H9 (cell line): ENCODE data around the gene CDK16. TPM values are rescaled to one million over a fixed set of nuclear protein-coding genes. Genes with fewer than 3 reads are reported as not detected.

Source experiments
- DNase-seq: peaks from one replicate; pipeline ENCODE4 v3.0.0-alpha.2; 2017
- H2AFZ ChIP-seq: one replicate; pipeline ENCODE4 v1.6.1; 2013; ENCODE audit warnings: mild to moderate bottlenecking, low read length, control low read depth, moderate library complexity
- H2AK5ac ChIP-seq: 2 replicates; pipeline ENCODE4 v1.6.1; 2013; ENCODE audit warnings: low read length, control low read depth, mixed read lengths; ENCODE audit not compliant: insufficient read length
- H2BK120ac ChIP-seq: one replicate; pipeline ENCODE4 v1.6.1; 2013; ENCODE audit warnings: low read depth, mild to moderate bottlenecking, low read length, control low read depth, inconsistent platforms; ENCODE audit not compliant: poor library complexity, severe bottlenecking
- H2BK12ac ChIP-seq: 2 replicates; pipeline ENCODE4 v1.6.1; 2013; ENCODE audit warnings: low read length, control low read depth, mixed read lengths, low read depth; ENCODE audit not compliant: insufficient read length
- H2BK15ac ChIP-seq: 2 replicates; pipeline ENCODE4 v1.6.1; 2013; ENCODE audit warnings: low read depth, low read length, control low read depth
- H2BK20ac ChIP-seq: one replicate; pipeline ENCODE4 v1.6.1; 2013; ENCODE audit warnings: low read depth, mild to moderate bottlenecking, low read length, control low read depth, inconsistent platforms; ENCODE audit not compliant: poor library complexity, severe bottlenecking
- H2BK5ac ChIP-seq: 2 replicates; pipeline ENCODE4 v1.6.1; 2013; ENCODE audit warnings: low read length, control low read depth, mixed read lengths; ENCODE audit not compliant: insufficient read length
- H3K14ac ChIP-seq: 2 replicates; pipeline ENCODE4 v1.6.1; 2013; ENCODE audit warnings: low read length, control low read depth; ENCODE audit not compliant: insufficient read depth
- H3K18ac ChIP-seq: 2 replicates; pipeline ENCODE4 v1.6.1; 2013; ENCODE audit warnings: low read depth, mild to moderate bottlenecking, mixed read lengths, low read length, control low read depth; ENCODE audit not compliant: insufficient read length
- H3K23ac ChIP-seq: 2 replicates; pipeline ENCODE4 v1.6.1; 2013; ENCODE audit warnings: low read length, control low read depth, mixed read lengths, low read depth; ENCODE audit not compliant: insufficient read length
- H3K23me2 ChIP-seq: 2 replicates; pipeline ENCODE4 v1.6.1; 2013; ENCODE audit warnings: low read depth, mild to moderate bottlenecking, mixed read lengths, low read length, control low read depth; ENCODE audit not compliant: insufficient read length, poor library complexity, severe bottlenecking
- H3K27ac ChIP-seq: 2 replicates; pipeline ENCODE4 v1.5.1; 2013; ENCODE audit warnings: low read length, control low read depth, mixed read lengths, low read depth; ENCODE audit not compliant: insufficient read length
- H3K27me3 ChIP-seq: 2 replicates; pipeline ENCODE4 v1.6.1; 2013; ENCODE audit warnings: low read length, control low read depth, inconsistent platforms; ENCODE audit not compliant: insufficient read depth
- H3K4ac ChIP-seq: 2 replicates; pipeline ENCODE4 v1.6.1; 2013; ENCODE audit warnings: low read depth, mild to moderate bottlenecking, control low read depth, inconsistent platforms, low read length, moderate library complexity
- H3K4me1 ChIP-seq: 2 replicates; pipeline ENCODE4 v1.6.1; 2013; ENCODE audit warnings: low read length, control low read depth, inconsistent platforms; ENCODE audit not compliant: insufficient read depth
- H3K4me2 ChIP-seq: 2 replicates; pipeline ENCODE4 v1.6.1; 2013; ENCODE audit warnings: low read length, control low read depth, mixed read lengths; ENCODE audit not compliant: insufficient read length, insufficient read depth
- H3K56ac ChIP-seq: 2 replicates; pipeline ENCODE4 v1.6.1; 2013; ENCODE audit warnings: low read depth, mild to moderate bottlenecking, mixed read lengths, low read length, control low read depth; ENCODE audit not compliant: insufficient read length
- H3K79me1 ChIP-seq: 2 replicates; pipeline ENCODE4 v1.6.1; 2013; ENCODE audit warnings: low read depth, mild to moderate bottlenecking, moderate library complexity, low read length, control low read depth, inconsistent platforms; ENCODE audit not compliant: insufficient read depth, poor library complexity, severe bottlenecking
- H3K79me2 ChIP-seq: 2 replicates; pipeline ENCODE4 v1.6.1; 2013; ENCODE audit warnings: low read length, control low read depth, inconsistent platforms; ENCODE audit not compliant: insufficient read depth
- H3K9ac ChIP-seq: 2 replicates; pipeline ENCODE4 v1.6.1; 2013; ENCODE audit warnings: low read length, control low read depth, mixed read lengths; ENCODE audit not compliant: insufficient read length; ENCODE audit errors: extremely low read depth
- H3K9me3 ChIP-seq: one replicate; pipeline ENCODE4 v1.6.1; 2013; ENCODE audit warnings: low read depth, low read length, inconsistent platforms; ENCODE audit not compliant: control insufficient read depth
- H3T11ph ChIP-seq: one replicate; pipeline ENCODE4 v1.6.1; 2013; ENCODE audit warnings: mild to moderate bottlenecking, low read length, control low read depth, inconsistent platforms
- H4K20me1 ChIP-seq: one replicate; pipeline ENCODE4 v1.6.1; 2013; ENCODE audit not compliant: control insufficient read depth, insufficient read length, insufficient read depth
- H4K5ac ChIP-seq: 2 replicates; pipeline ENCODE4 v1.6.1; 2013; ENCODE audit warnings: low read depth, mild to moderate bottlenecking, mixed read lengths, low read length, control low read depth; ENCODE audit not compliant: insufficient read length
- H4K8ac ChIP-seq: replicated peaks from 2 replicates; pipeline ENCODE4 v1.6.1; 2013; ENCODE audit warnings: low read length, control low read depth, mixed read lengths, low read depth; ENCODE audit not compliant: insufficient read length
- H4K91ac ChIP-seq: 2 replicates; pipeline ENCODE4 v1.6.1; 2013; ENCODE audit warnings: low read depth, mild to moderate bottlenecking, moderate library complexity, mixed read lengths, low read length, control low read depth; ENCODE audit not compliant: insufficient read length
- H3K27ac Mint-ChIP-seq, 3 experiments: 2 replicates in 2 of 3; 3 replicates in 1 of 3; pipeline ENCODE4 v1.8.0; 2020 to 2021; ENCODE audit warnings: mixed read lengths in 3 of 3, mild to moderate bottlenecking in 1 of 3, moderate library complexity in 1 of 3
- H3K27me3 Mint-ChIP-seq: 2 replicates; pipeline ENCODE4 v1.8.0; 2021; ENCODE audit warnings: low read depth, mild to moderate bottlenecking, moderate library complexity, mixed read lengths
- H3K36me3 Mint-ChIP-seq, 3 experiments: 2 replicates in 2 of 3; 3 replicates in 1 of 3; pipeline ENCODE4 v1.8.0; 2020 to 2021; ENCODE audit warnings: low read depth in 3 of 3, mixed read lengths in 3 of 3; ENCODE audit not compliant: insufficient read depth in 1 of 3
- H3K4me1 Mint-ChIP-seq, 2 experiments: 2 replicates each; pipeline ENCODE4 v1.8.0; 2020; ENCODE audit warnings: mixed read lengths in 2 of 2
- H3K4me3 Mint-ChIP-seq, 2 experiments: 2 replicates in 1 of 2; 3 replicates in 1 of 2; pipeline ENCODE4 v1.8.0; 2020 to 2021; ENCODE audit warnings: mild to moderate bottlenecking in 2 of 2, mixed read lengths in 2 of 2, moderate library complexity in 1 of 2
- H3K9me3 Mint-ChIP-seq, 2 experiments: 2 replicates in 1 of 2; 3 replicates in 1 of 2; pipeline ENCODE4 v1.8.0; 2020; ENCODE audit warnings: mild to moderate bottlenecking in 2 of 2, mixed read lengths in 2 of 2, moderate library complexity in 1 of 2
- WGBS: extraction: QIAGEN DNeasy Blood & Tissue Kit; methylation state at CpG from one replicate; pipeline ENCODE4 v1.1.7; 2013; ENCODE audit warnings: missing lambda C conversion rate, low lambda C conversion rate, mixed read lengths; ENCODE audit not compliant: insufficient read length; ENCODE audit errors: extremely low coverage; 5-methylcytosine and 5-hydroxymethylcytosine counted together
- total RNA-seq: library from RNA; stranded (reverse); gene quantifications from 2 replicates; pipeline ENCODE4 v1.2.1, GENCODE V29; 2021
- TF ChIP-seq, protein P1 (sequence below): fragments of 200-600 bp; sonication (generic); conservative IDR thresholded peaks from 3 replicates; pipeline ENCODE4 v1.8.0; 2021; ENCODE audit warnings: antibody characterized with exemption, mild to moderate bottlenecking

CDK16 gene
- total RNA-seq, 1 experiment from 2014 or later, result 226 TPM

DNA sequence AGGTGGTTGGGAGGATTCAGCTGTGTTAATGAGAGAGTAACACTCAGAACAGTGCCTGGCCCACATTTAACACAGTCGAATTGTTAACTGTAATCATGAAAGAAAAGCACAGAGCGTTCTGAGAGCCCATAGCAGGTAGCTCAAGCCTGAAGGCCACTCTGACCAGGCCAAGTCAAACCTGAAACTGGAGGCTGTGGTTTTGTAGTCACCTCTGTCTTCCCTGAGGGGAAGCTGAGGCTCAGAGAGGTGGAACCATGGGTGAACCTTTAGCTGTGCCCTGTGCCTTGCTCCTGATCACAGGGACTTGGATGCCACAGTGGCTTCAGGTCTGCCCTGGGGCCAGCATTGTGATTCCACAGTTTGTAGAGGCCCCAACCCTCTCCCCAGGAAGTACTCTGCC is 41.4 kb upstream of the CDK16 start:
- TF ChIP-seq, protein P1, sequence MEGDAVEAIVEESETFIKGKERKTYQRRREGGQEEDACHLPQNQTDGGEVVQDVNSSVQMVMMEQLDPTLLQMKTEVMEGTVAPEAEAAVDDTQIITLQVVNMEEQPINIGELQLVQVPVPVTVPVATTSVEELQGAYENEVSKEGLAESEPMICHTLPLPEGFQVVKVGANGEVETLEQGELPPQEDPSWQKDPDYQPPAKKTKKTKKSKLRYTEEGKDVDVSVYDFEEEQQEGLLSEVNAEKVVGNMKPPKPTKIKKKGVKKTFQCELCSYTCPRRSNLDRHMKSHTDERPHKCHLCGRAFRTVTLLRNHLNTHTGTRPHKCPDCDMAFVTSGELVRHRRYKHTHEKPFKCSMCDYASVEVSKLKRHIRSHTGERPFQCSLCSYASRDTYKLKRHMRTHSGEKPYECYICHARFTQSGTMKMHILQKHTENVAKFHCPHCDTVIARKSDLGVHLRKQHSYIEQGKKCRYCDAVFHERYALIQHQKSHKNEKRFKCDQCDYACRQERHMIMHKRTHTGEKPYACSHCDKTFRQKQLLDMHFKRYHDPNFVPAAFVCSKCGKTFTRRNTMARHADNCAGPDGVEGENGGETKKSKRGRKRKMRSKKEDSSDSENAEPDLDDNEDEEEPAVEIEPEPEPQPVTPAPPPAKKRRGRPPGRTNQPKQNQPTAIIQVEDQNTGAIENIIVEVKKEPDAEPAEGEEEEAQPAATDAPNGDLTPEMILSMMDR, result no peak
- no peak overlapping the region for H2AK5ac ChIP-seq
- H2BK5ac ChIP-seq, result no peak overlapping the region
- H3K27me3 ChIP-seq, result no peaks in the 10 kb centered on the region; the same call in 1 of the 2 replicates
- H3K36me3 Mint-ChIP-seq, result peaks cover 50 to 83% (median 81%) of the 10 kb centered on the region in 3 experiments
- no peak overlapping the region for H3K23ac ChIP-seq
- H3K9me3 ChIP-seq, result no peaks in the 10 kb centered on the region
- H3K79me1 ChIP-seq, result no peaks in the 10 kb centered on the region
- no peak overlapping the region for H2AFZ ChIP-seq
- no CpG with 5 or more reads among the region's 2 CpGs for WGBS
- H3K9ac ChIP-seq, result no peak overlapping the region
- no peaks in the 10 kb centered on the region for H3K4me1 Mint-ChIP-seq
- H2BK20ac ChIP-seq, result no peak overlapping the region
- no peak overlapping the region for H3K27ac ChIP-seq
- no peak overlapping the region for H4K8ac ChIP-seq
- no peaks in the 10 kb centered on the region for H3K4me1 ChIP-seq
- no peak overlapping the region for H3K4me3 Mint-ChIP-seq
- H4K20me1 ChIP-seq, result no peaks in the 10 kb centered on the region
- H3K27ac Mint-ChIP-seq, result no peak overlapping the region
- H3K9me3 Mint-ChIP-seq, result peaks cover 66 to 85% of the 10 kb centered on the region in 2 experiments
- no peak overlapping the region for H3K4me2 ChIP-seq
- no peak overlapping the region for H3K18ac ChIP-seq
- no peak overlapping the region for H2BK120ac ChIP-seq
- no peak overlapping the region for H2BK15ac ChIP-seq
- no peak overlapping the region for H3K4ac ChIP-seq
- H2BK12ac ChIP-seq, result no peak overlapping the region
- no peak overlapping the region for H3T11ph ChIP-seq
- no peaks in the 10 kb centered on the region; the same call in 1 of the 2 replicates for H3K27me3 Mint-ChIP-seq
- no peaks in the 10 kb centered on the region for H3K23me2 ChIP-seq
- no peak overlapping the region for H3K56ac ChIP-seq
- H3K14ac ChIP-seq, result no peak overlapping the region
- no peak overlapping the region for H4K5ac ChIP-seq
- DNase-seq, result no peak
- no peak overlapping the region for H4K91ac ChIP-seq
- no peaks in the 10 kb centered on the region for H3K79me2 ChIP-seq
